NB4 (cell line): Measurements from ENCODE around the gene CD3E.

Experiments
- CTCF ChIP-seq: IDR thresholded peaks from one replicate; pipeline ENCODE4 v1.5.1; 2012; ENCODE audit warnings: low read depth, low read length
- MYC ChIP-seq: IDR thresholded peaks from 2 replicates; pipeline ENCODE4 v1.6.1; 2011; ENCODE audit warnings: low read depth, low read length
- POLR2A ChIP-seq: IDR thresholded peaks from 2 replicates; pipeline ENCODE4 v1.6.1; 2011; ENCODE audit warnings: mild to moderate bottlenecking; ENCODE audit not compliant: insufficient read length; ENCODE audit errors: extremely low read depth

GRCh38 chr11:118289401-118289800 is 15.1 kb upstream of the CD3E start:
- TF ChIP-seq POLR2A (no peak), CTCF (no peak), MYC (no peak)
